Fibroblast of pulmonary artery (primary cell): ENCODE measurements around the gene SLC9A9.

Source experiments
- DNase-seq: peaks from one replicate; pipeline ENCODE4 v3.0.0-alpha.2; 2010; ENCODE audit warnings: low read depth
- H3K4me3 ChIP-seq: replicated peaks from 2 replicates; pipeline ENCODE4 v1.5.1; 2011; ENCODE audit warnings: low read depth, mild to moderate bottlenecking, control low read depth, low read length, moderate library complexity
- TF ChIP-seq, protein P1 (sequence below): IDR thresholded peaks from 2 replicates; pipeline ENCODE4 v1.5.1; 2011; ENCODE audit warnings: mild to moderate bottlenecking, control low read depth, low read length, inconsistent platforms; ENCODE audit errors: missing control alignments

Gene SLC9A9

GRCh38 chr3:143429628-143430514 is 418.4 kb downstream of the SLC9A9 start:
- no peak overlapping the region for H3K4me3 ChIP-seq
- no peak for DNase-seq
- TF ChIP-seq, protein P1, sequence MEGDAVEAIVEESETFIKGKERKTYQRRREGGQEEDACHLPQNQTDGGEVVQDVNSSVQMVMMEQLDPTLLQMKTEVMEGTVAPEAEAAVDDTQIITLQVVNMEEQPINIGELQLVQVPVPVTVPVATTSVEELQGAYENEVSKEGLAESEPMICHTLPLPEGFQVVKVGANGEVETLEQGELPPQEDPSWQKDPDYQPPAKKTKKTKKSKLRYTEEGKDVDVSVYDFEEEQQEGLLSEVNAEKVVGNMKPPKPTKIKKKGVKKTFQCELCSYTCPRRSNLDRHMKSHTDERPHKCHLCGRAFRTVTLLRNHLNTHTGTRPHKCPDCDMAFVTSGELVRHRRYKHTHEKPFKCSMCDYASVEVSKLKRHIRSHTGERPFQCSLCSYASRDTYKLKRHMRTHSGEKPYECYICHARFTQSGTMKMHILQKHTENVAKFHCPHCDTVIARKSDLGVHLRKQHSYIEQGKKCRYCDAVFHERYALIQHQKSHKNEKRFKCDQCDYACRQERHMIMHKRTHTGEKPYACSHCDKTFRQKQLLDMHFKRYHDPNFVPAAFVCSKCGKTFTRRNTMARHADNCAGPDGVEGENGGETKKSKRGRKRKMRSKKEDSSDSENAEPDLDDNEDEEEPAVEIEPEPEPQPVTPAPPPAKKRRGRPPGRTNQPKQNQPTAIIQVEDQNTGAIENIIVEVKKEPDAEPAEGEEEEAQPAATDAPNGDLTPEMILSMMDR: no peak

GRCh38 chr3:143428294-143428693 is 420.0 kb downstream of the SLC9A9 start:
- TF ChIP-seq, protein P1: no peak
- H3K4me3 ChIP-seq: no peak overlapping the region
- no peak for DNase-seq

- no peak overlapping the region for H3K4me3 ChIP-seq
- TF ChIP-seq, protein P1: no peak
- no peak for DNase-seq
Observed at GRCh38 chr3:143427631-143428030, 420.6 kb downstream of the SLC9A9 start.

DNA sequence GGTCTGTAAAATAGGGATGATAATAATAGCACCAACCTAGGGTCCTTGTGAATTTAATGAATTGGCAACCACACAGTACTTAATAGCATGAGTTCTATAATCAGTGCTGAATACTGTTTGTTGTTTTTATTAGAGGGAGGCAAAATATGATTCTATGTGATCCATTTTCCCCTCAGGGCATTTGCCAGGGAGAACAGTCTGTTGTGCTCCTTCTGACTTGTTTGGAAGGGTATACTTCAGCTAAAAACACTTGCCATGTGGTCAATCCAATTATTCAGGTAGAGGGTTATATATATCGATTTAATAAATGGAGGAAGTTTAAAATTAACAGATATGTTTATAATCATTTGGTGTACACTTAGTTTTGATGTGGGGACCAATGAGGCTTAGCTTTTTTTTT is 423.4 kb downstream of the SLC9A9 start:
- no peak for DNase-seq
- TF ChIP-seq, protein P1: no peak
- H3K4me3 ChIP-seq: no peak overlapping the region

DNA sequence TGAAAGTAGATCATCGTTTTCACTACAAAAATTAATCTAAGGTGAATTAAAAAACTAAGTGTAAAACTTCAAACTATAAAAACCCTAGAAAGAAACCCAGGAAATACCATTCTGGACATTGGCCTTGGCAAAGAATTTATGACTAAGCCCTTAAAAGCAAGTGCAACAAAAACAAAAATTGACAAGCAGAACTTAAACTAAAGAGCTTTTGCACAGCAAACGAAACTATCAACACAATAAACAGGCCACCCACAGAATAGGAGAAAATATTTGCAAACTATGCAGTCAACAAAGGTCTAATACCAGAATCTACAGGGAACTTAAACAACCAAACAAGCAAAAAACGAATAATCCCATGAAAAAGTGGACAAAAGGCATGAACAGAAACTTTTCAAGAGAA is 426.7 kb downstream of the SLC9A9 start:
- DNase-seq: peak; percentile 31
- no peak overlapping the region for H3K4me3 ChIP-seq
- TF ChIP-seq, protein P1: no peak

DNA sequence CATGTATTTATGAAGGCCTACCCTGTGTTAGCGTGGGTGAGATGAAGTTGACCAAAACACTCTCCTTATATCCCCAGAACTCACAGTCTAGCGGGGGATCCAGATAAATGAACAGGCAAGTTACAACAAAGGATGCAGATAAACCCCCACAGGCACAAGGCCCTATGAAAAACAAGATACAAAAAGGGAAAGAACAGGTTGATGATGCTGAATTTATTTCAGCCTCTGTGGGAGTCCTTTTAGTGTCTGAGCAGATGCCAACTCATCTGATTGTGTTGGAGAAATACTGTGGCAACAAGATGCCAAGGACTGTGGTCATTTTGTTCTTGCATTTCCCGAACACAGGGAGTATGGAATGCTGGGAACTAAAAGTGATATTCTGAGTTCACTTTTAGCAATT is 428.7 kb downstream of the SLC9A9 start:
- DNase-seq: no peak
- no peak overlapping the region for H3K4me3 ChIP-seq
- TF ChIP-seq, protein P1: no peak

GRCh38 chr3:143418391-143418790 is 429.9 kb downstream of the SLC9A9 start:
- no peak for DNase-seq
- H3K4me3 ChIP-seq: no peak overlapping the region
- TF ChIP-seq, protein P1: no peak
